ENCODE results near the gene ADD1. TPM values are rescaled to one million over a fixed set of nuclear protein-coding genes. Genes with fewer than 3 reads are reported as not detected.

ADD1 gene
- total and polyA plus RNA-seq, 8 donors: 262 to 331 (median 304) TPM

DNA sequence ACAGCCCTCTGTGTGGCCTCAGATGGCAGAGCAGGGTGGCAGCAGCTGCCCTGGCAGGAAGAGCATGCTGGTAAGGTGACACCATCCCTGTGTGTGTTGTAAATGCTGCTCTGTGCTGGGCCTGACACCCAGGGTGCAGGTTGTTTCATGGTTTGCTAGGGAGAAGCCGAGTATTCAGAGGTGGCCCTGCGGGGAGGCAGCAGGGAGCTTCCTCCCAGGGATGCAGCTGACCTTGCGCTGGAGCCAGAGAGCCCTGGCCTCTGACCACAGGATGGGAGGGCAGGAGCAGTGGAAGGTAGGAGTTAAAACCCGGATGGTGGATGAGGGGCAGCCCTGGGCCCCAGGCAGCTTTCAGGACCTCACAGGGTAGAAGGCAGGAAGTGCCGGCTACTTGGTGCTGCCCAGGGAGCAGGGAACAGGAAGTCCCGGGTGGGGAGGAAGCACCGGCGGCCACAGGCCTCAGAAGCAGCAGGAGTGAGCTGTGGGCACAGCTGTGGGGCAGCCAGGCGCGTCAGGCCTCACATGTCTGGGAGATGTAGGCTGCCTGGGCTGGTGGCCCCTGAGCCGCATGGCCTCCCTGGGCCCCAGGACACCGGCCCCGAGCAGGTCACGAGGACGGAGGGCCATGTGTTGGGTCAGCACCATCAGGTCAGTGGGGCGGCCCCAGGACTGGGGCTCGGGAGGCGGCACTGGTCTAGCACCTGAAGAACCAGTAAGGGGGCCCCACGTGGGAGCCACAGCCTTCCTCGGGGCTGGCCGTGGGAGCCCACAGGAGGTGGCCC lies 31.6 kb upstream of the ADD1 start:
- H3K9me3 ChIP-seq: no peaks in the 10 kb centered on the region
- peak overlapping the region; percentile 27 to 61 for H3K4me3 ChIP-seq
- peak; percentile 75 for ATAC-seq
- H3K36me3 ChIP-seq: peaks cover 0 to 42% of the 10 kb centered on the region in 2 donors
- intact Hi-C loops (cut with DNase I): no loop called here
- TF ChIP-seq, protein P1, sequence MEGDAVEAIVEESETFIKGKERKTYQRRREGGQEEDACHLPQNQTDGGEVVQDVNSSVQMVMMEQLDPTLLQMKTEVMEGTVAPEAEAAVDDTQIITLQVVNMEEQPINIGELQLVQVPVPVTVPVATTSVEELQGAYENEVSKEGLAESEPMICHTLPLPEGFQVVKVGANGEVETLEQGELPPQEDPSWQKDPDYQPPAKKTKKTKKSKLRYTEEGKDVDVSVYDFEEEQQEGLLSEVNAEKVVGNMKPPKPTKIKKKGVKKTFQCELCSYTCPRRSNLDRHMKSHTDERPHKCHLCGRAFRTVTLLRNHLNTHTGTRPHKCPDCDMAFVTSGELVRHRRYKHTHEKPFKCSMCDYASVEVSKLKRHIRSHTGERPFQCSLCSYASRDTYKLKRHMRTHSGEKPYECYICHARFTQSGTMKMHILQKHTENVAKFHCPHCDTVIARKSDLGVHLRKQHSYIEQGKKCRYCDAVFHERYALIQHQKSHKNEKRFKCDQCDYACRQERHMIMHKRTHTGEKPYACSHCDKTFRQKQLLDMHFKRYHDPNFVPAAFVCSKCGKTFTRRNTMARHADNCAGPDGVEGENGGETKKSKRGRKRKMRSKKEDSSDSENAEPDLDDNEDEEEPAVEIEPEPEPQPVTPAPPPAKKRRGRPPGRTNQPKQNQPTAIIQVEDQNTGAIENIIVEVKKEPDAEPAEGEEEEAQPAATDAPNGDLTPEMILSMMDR (IDR thresholded peaks at IDR 0.05): no peak
- H3K27me3 ChIP-seq: no peaks in the 10 kb centered on the region
- H3K27ac ChIP-seq: peak overlapping the region; percentile 64 to 92
- peak in 2 of 4 donors; percentile 88 to 96 for DNase-seq
- peaks cover 24 to 97% of the 10 kb centered on the region in 2 donors for H3K4me1 ChIP-seq

DNA sequence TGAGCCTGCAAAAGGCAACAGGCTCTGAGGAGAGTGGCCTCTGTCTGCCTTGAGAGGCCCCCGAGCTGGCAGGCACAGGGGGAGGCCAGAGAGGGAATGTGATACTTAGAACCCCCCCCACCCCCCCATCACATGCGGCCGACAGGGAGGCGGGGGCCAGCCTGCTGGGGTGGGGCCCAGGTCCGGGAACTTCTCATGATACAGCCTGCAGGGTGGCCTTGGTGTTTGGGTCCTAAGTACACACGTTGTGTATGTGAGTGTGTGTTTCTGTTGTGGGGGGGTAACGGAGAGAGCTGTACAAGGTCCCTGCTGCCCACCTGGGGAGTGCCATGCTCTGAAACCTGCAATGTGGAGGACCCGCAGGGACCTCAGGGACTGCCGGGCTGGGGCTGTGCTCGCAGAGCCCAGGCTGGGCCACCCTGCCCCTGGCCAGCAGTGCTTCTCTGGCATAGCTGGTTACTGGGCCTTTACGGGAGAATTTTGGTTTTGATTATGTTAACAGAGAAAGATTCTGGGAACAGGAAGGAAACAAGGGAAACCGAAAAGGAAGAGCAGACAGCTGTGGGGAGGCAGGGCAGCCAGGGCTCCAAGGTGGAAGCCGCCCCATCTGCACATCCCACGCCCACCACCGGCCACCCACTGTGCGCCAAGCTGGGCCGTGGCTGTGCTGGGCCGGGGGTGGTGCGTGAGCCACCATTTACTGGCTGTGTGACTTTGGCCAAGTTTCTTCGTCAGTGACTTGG lies 30.9 kb upstream of the ADD1 start:
- TF ChIP-seq, protein P1 (IDR thresholded peaks at IDR 0.05): no peak
- no peak for ATAC-seq

DNA sequence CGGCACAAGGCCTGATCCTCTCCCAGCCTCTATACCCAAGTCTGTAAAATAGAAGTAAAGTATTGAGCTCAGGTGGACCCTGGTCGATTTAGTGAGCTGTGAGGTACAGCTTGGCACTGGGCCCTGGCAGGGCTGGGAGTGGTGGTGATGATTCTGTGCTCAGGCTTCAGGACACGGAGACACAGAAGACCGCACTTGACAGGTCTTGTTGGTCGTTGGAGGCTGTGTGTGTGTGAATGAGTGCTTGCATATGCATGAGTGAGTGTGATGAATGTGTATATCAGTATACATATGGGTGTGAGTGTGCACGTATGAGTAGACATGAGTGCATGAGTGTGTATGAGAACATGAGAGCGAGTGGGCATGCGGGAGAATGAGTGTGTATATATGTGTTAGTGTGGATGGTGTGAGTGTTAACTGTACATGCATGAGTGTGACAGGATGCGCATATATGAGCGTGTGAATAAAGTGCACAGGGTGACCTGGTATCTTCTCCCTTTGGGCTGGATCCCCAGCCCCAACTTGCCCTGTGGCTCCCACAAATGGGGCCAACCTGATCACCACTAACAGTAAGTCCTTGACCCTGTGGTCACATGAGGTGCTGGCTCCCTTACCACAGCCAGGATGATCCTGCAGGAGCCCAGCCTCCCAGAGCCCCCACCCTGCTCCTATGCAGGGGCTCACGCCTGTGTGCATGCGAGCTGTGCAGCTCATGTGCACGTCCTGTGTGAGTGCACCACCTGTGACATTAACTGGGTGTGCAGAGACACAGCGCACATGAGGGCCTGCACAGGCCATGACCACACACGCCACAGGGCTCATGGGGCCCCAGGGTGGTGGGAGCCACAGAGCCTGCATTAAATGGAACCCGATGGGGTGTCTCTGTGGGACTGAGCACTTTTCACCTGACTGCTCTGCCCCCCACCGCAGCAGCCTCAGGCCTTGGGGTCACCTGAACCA lies 29.9 kb upstream of the ADD1 start:
- Histone ChIP-seq H3K27ac (peak overlapping the region in 1 of 2 donors; percentile 92), H3K9me3 (no peaks in the 10 kb centered on the region), H3K27me3 (no peaks in the 10 kb centered on the region), H3K4me1 (peaks cover 23 to 95% of the 10 kb centered on the region in 2 donors), H3K36me3 (peaks cover 0 to 33% of the 10 kb centered on the region in 2 donors), H3K4me3 (peak overlapping the region; percentile 27 to 61)
- DNase-seq (no peak), ATAC-seq (no peak)
- intact Hi-C loops (cut with DNase I): no loop called here
- TF ChIP-seq, protein P1 (IDR thresholded peaks at IDR 0.05): no peak

More for the DNA sequence above, 30.9 kb upstream of the ADD1 start:
- Histone ChIP-seq H3K9me3 (no peaks in the 10 kb centered on the region), H3K4me1 (peaks cover 23 to 97% of the 10 kb centered on the region in 2 donors), H3K36me3 (peaks cover 0 to 37% of the 10 kb centered on the region in 2 donors), H3K27ac (peak overlapping the region; percentile 64 to 92), H3K27me3 (no peaks in the 10 kb centered on the region), H3K4me3 (peak overlapping the region; percentile 27 to 61)
- no peak for DNase-seq
- intact Hi-C loops (cut with DNase I): no loop called here

DNA sequence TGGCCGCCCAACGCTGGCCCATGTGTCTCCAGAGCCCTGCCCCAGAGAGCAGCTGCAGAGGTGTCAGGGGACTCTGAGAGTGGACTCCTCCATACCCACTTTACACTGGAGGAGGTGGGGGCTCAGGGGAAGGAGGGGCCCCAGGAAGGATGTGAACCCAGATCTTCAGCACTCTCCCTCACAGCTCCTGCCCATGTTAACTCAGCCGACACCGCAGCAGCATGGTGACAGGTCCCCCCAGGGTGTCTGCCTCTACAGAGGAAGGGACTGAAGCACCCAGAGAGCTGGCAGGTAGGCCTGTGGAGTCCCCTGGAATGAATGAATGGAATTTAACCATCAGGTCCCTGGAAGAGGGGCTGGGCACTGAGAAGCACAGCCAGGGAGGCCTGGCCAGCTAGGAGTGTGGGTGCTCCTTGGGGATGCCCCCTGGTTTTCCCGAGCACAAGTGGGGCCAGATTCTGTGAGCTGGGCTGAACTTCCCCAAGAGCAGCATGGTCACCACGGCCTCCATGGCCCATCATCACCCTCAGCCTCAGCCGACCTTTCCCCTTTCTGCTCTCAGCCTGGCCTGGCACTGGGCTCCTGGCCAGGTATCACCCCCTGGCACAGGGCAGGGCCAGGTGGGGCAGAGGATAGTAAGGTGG lies 28.9 kb upstream of the ADD1 start:
- H3K4me3 ChIP-seq: no peak overlapping the region
- H3K4me1 ChIP-seq: peaks cover 19 to 96% of the 10 kb centered on the region in 2 donors
- DNase-seq (no peak), ATAC-seq (no peak)
- no peaks in the 10 kb centered on the region for H3K27me3 ChIP-seq
- TF ChIP-seq, protein P1 (IDR thresholded peaks at IDR 0.05): no peak
- H3K27ac ChIP-seq: peak overlapping the region in 1 of 2 donors; percentile 13
- peaks cover 0 to 40% of the 10 kb centered on the region in 2 donors for H3K36me3 ChIP-seq
- H3K9me3 ChIP-seq: no peaks in the 10 kb centered on the region
- intact Hi-C loops (cut with DNase I): no loop called here
